ENCODE data around the gene NTRK2.

Gene NTRK2

DNA sequence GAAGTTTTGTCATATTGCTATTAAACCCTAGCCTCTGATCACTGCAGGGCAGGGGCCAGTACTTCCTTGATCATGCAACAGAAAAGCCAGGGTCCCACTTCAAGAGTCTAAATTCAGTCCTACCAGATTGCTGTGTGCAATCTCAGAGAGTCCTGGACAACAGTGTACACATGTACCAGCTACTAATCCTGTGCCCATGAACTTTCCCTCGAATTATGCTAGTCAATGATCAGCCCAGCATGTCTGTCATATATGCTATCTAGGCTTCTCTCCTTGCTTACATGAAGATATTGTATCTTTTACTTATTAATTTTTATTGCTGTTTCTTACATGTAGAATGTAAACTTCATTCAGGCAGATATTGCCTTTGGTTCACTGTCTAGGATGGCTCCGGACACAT is 367.0 kb downstream of the NTRK2 start:
- no peak for ATAC-seq
- TF ChIP-seq OSR1 (CRISPR knock-in tag; IDR thresholded peaks at IDR 0.05) (no peak), ZNF565 (CRISPR knock-in tag; conservative IDR thresholded peaks at IDR 0.05; ENCODE audit: low read depth) (no peak), RARB (CRISPR knock-in tag; IDR thresholded peaks at IDR 0.05) (no peak), TOX (CRISPR knock-in tag; IDR thresholded peaks at IDR 0.05; ENCODE audit: borderline replicate concordance) (no peak), POU6F1 (CRISPR knock-in tag; IDR thresholded peaks at IDR 0.05; ENCODE audit: borderline replicate concordance, low read depth) (no peak), ZFP30 (CRISPR knock-in tag; IDR thresholded peaks at IDR 0.05) (no peak), PPARA (CRISPR knock-in tag; IDR thresholded peaks at IDR 0.05; ENCODE audit: borderline replicate concordance) (no peak), TCF4 (CRISPR knock-in tag; IDR thresholded peaks at IDR 0.05; ENCODE audit: borderline replicate concordance) (no peak), ZNF70 (CRISPR knock-in tag; IDR thresholded peaks at IDR 0.05) (no peak), PATZ1 (CRISPR knock-in tag; IDR thresholded peaks at IDR 0.05; ENCODE audit: borderline replicate concordance) (no peak), SNAI2 (CRISPR knock-in tag; IDR thresholded peaks at IDR 0.05) (no peak), CSDC2 (CRISPR knock-in tag; IDR thresholded peaks at IDR 0.05) (no peak), ARNTL (CRISPR knock-in tag; IDR thresholded peaks at IDR 0.05; ENCODE audit: borderline replicate concordance, low read depth) (no peak), ISL1 (CRISPR knock-in tag; IDR thresholded peaks at IDR 0.05) (no peak), ESRRG (CRISPR knock-in tag; IDR thresholded peaks at IDR 0.05) (no peak)

DNA sequence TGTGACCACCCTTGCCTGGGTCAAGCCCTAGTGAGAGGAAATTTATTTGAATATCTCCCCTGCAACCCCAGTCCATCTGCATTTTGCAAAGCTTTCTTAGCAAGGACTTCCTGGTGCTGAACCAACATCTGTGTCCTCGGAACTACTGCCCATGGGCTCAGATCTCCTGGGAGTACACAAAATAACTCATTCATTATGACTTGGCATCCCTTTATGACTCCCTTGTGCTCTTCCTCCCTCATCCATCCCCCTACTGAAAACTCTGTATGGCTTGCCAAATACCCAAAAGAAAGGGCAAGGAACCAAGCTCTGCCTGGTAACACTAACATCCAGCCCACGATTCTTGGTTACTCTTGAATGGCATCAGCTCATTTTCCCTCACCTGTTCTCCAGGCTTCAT is 368.5 kb downstream of the NTRK2 start:
- TF ChIP-seq ZNF70 (CRISPR knock-in tag; IDR thresholded peaks at IDR 0.05) (no peak), ESRRG (CRISPR knock-in tag; IDR thresholded peaks at IDR 0.05) (no peak), POU6F1 (CRISPR knock-in tag; IDR thresholded peaks at IDR 0.05; ENCODE audit: borderline replicate concordance, low read depth) (no peak), PATZ1 (CRISPR knock-in tag; IDR thresholded peaks at IDR 0.05; ENCODE audit: borderline replicate concordance) (no peak), SNAI2 (CRISPR knock-in tag; IDR thresholded peaks at IDR 0.05) (no peak), CSDC2 (CRISPR knock-in tag; IDR thresholded peaks at IDR 0.05) (no peak), BACH2 (CRISPR knock-in tag; IDR thresholded peaks at IDR 0.05; ENCODE audit: borderline replicate concordance) (no peak), ZC3H10 (CRISPR knock-in tag; IDR thresholded peaks at IDR 0.05) (no peak), ZFP3 (CRISPR knock-in tag; IDR thresholded peaks at IDR 0.05) (no peak), ZNF565 (CRISPR knock-in tag; conservative IDR thresholded peaks at IDR 0.05; ENCODE audit: low read depth) (no peak), RARB (CRISPR knock-in tag; IDR thresholded peaks at IDR 0.05) (no peak), GLIS3 (CRISPR knock-in tag; IDR thresholded peaks at IDR 0.05) (no peak), ZFP30 (CRISPR knock-in tag; IDR thresholded peaks at IDR 0.05) (no peak)
- TF ChIP-seq, protein P1, sequence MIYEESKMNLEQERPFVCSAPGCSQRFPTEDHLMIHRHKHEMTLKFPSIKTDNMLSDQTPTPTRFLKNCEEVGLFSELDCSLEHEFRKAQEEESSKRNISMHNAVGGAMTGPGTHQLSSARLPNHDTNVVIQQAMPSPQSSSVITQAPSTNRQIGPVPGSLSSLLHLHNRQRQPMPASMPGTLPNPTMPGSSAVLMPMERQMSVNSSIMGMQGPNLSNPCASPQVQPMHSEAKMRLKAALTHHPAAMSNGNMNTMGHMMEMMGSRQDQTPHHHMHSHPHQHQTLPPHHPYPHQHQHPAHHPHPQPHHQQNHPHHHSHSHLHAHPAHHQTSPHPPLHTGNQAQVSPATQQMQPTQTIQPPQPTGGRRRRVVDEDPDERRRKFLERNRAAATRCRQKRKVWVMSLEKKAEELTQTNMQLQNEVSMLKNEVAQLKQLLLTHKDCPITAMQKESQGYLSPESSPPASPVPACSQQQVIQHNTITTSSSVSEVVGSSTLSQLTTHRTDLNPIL (CRISPR knock-in tag; IDR thresholded peaks at IDR 0.05; ENCODE audit: low read depth), result no peak
- no peak for ATAC-seq

DNA sequence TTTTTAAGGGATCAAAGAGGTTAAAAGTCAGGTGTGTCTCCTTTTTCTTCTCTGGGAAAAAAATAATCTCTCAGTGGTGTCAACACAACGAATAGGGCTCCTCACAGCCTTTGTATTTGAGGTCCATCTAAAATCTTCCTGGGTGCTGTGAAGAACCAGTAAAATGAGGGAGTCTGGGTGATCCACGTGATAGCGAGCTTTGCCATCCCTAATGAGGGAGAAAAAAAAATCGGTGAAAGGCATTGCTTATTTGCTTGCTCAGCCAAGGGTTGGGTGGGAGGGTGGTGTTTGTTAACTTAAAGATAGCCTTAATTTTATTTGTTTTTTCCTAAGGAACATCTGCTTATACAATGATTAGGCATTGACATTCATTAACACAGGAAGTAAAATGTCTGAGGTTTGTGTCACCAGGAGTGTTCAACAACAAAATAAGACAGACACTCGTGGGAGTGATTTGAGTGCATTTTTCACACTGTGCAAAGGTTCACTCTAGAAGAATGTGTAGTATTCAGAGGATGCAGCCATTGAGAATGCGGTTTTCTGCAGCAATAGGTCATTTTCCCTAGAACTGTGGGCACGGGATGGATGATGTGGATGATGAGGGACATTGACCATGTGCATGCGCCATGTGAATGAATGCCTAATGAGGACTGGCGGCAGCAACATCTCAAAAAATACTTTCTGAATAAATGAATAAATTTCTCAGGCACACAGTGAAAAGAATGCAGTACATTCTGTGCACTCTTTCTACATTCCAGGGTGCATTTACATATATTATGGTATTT is 369.5 kb downstream of the NTRK2 start:
- TF ChIP-seq ZNF8 (CRISPR knock-in tag; IDR thresholded peaks at IDR 0.05) (no peak), TCF4 (CRISPR knock-in tag; IDR thresholded peaks at IDR 0.05; ENCODE audit: borderline replicate concordance) (no peak), CSDC2 (CRISPR knock-in tag; IDR thresholded peaks at IDR 0.05) (no peak), ARNTL (CRISPR knock-in tag; IDR thresholded peaks at IDR 0.05; ENCODE audit: borderline replicate concordance, low read depth) (no peak), ESRRG (CRISPR knock-in tag; IDR thresholded peaks at IDR 0.05) (no peak), ISL1 (CRISPR knock-in tag; IDR thresholded peaks at IDR 0.05) (no peak), SNAI2 (CRISPR knock-in tag; IDR thresholded peaks at IDR 0.05) (no peak), BACH2 (CRISPR knock-in tag; IDR thresholded peaks at IDR 0.05; ENCODE audit: borderline replicate concordance) (no peak), GLIS3 (CRISPR knock-in tag; IDR thresholded peaks at IDR 0.05) (no peak), POU6F1 (CRISPR knock-in tag; IDR thresholded peaks at IDR 0.05; ENCODE audit: borderline replicate concordance, low read depth) (no peak), ZFP3 (CRISPR knock-in tag; IDR thresholded peaks at IDR 0.05) (no peak), ZNF565 (CRISPR knock-in tag; conservative IDR thresholded peaks at IDR 0.05; ENCODE audit: low read depth) (no peak)
- TF ChIP-seq, protein P1 (CRISPR knock-in tag; IDR thresholded peaks at IDR 0.05; ENCODE audit: low read depth), result no peak
- ATAC-seq, result no peak
